MM.1S (cell line): ENCODE results near the gene GFM2.

Source experiments
- DNase-seq: peaks from one replicate; pipeline ENCODE4 v3.0.0-alpha.2; 2015
- H2AFZ ChIP-seq: fragments of 300-600 bp; sonication (generic); 2 replicates; pipeline ENCODE4 v1.6.0; 2016; ENCODE audit warnings: antibody characterized with exemption, low read length
- H3F3A ChIP-seq: fragments of 300-600 bp; sonication (generic); 2 replicates; pipeline ENCODE4 v1.6.1; 2016; ENCODE audit warnings: mild to moderate bottlenecking, antibody characterized with exemption, low read length, moderate library complexity, mixed read lengths; ENCODE audit not compliant: insufficient read depth
- H3K27ac ChIP-seq: fragments of 300-600 bp; sonication (generic); 2 replicates; pipeline ENCODE4 v1.5.1; 2016; ENCODE audit warnings: mild to moderate bottlenecking, low read length
- H3K27me3 ChIP-seq: fragments of 300-600 bp; sonication (generic); replicated peaks from 2 replicates; pipeline ENCODE4 v1.6.0; 2016; ENCODE audit warnings: low read length; ENCODE audit not compliant: insufficient read depth
- H3K36me3 ChIP-seq: fragments of 300-600 bp; sonication (generic); replicated peaks from 2 replicates; pipeline ENCODE4 v1.6.1; 2016; ENCODE audit warnings: mild to moderate bottlenecking, low read length, mixed read lengths; ENCODE audit not compliant: insufficient read depth
- H3K4me1 ChIP-seq: fragments of 300-600 bp; sonication (generic); 2 replicates; pipeline ENCODE4 v1.6.1; 2016; ENCODE audit warnings: low read length, mixed read lengths
- H3K4me2 ChIP-seq: fragments of 300-600 bp; sonication (generic); 2 replicates; pipeline ENCODE4 v1.6.0; 2016; ENCODE audit warnings: low read depth, low read length
- H3K4me3 ChIP-seq: fragments of 300-600 bp; sonication (generic); 2 replicates; pipeline ENCODE4 v1.5.1; 2016; ENCODE audit warnings: low read length, mixed read lengths
- H3K79me2 ChIP-seq: fragments of 300-600 bp; sonication (generic); 2 replicates; pipeline ENCODE4 v1.6.1; 2016; ENCODE audit warnings: mixed run types, low read length, mixed read lengths
- H3K9ac ChIP-seq: fragments of 300-600 bp; sonication (generic); 2 replicates; pipeline ENCODE4 v1.6.1; 2016; ENCODE audit warnings: low read length, mixed read lengths
- H3K9me2 ChIP-seq: fragments of 300-600 bp; sonication (generic); replicated peaks from 2 replicates; pipeline ENCODE4 v1.6.1; 2016; ENCODE audit warnings: mild to moderate bottlenecking, low read length, mixed read lengths; ENCODE audit not compliant: insufficient read depth
- H3K9me3 ChIP-seq: fragments of 300-600 bp; sonication (generic); replicated peaks from 2 replicates; pipeline ENCODE4 v1.6.1; 2016; ENCODE audit warnings: mild to moderate bottlenecking, low read length, mixed read lengths; ENCODE audit not compliant: insufficient read depth
- H4K20me1 ChIP-seq: fragments of 300-600 bp; sonication (generic); 2 replicates; pipeline ENCODE4 v1.6.1; 2016; ENCODE audit warnings: mild to moderate bottlenecking, low read length, moderate library complexity, mixed read lengths; ENCODE audit not compliant: insufficient read depth
- CTCF ChIP-seq: fragments of 300-600 bp; sonication (generic); IDR thresholded peaks from 2 replicates; pipeline ENCODE4 v1.5.1; 2016; ENCODE audit warnings: antibody characterized with exemption, low read length, mixed read lengths
- EZH2 ChIP-seq: fragments of 300-600 bp; sonication (generic); optimal IDR thresholded peaks from 2 replicates; pipeline ENCODE3; 2017; ENCODE audit warnings: low read depth, mild to moderate bottlenecking, antibody characterized with exemption, low read length, mixed read lengths
- EZH2phosphoT487 ChIP-seq: fragments of 300-600 bp; sonication (generic); IDR thresholded peaks from 2 replicates; pipeline ENCODE4 v1.6.1; 2018; ENCODE audit warnings: antibody characterized with exemption, low read length

GFM2 gene

GRCh38 chr5:74693191-74693590 lies 73.7 kb downstream of the GFM2 start:
- Histone ChIP-seq H3F3A (no peaks in the 10 kb centered on the region), H4K20me1 (no peaks in the 10 kb centered on the region)

GRCh38 chr5:74686962-74687751 lies 79.8 kb downstream of the GFM2 start:
- no peak for TF ChIP-seq CTCF
- no peak for TF ChIP-seq EZH2
- no peak for TF ChIP-seq EZH2phosphoT487
- no peak overlapping the region for H3K27ac ChIP-seq
- H2AFZ ChIP-seq, result no peak overlapping the region
- no peaks in the 10 kb centered on the region for H3K27me3 ChIP-seq
- H3F3A ChIP-seq, result no peaks in the 10 kb centered on the region
- H3K36me3 ChIP-seq, result no peaks in the 10 kb centered on the region
- H3K9me2 ChIP-seq, result no peaks in the 10 kb centered on the region
- H4K20me1 ChIP-seq, result no peaks in the 10 kb centered on the region
- H3K4me2 ChIP-seq, result peak overlapping the region; percentile 83; the same call in 1 of the 2 replicates
- H3K9ac ChIP-seq, result no peak overlapping the region
- no peak for DNase-seq
- H3K79me2 ChIP-seq, result peaks cover 31% of the 10 kb centered on the region
- no peaks in the 10 kb centered on the region for H3K9me3 ChIP-seq
- peaks cover 12% of the 10 kb centered on the region for H3K4me1 ChIP-seq
- H3K4me3 ChIP-seq, result no peak overlapping the region

More at GRCh38 chr5:74693191-74693590, 73.7 kb downstream of the GFM2 start:
- no peaks in the 10 kb centered on the region for H3K27me3 ChIP-seq
- H3K4me2 ChIP-seq, result no peak overlapping the region
- H3K36me3 ChIP-seq, result peaks cover 5% of the 10 kb centered on the region
- H3K9ac ChIP-seq, result no peak overlapping the region
- H3K27ac ChIP-seq, result no peak overlapping the region
- no peaks in the 10 kb centered on the region for H3K4me1 ChIP-seq
- no peaks in the 10 kb centered on the region for H3K9me3 ChIP-seq
- no peak overlapping the region for H3K4me3 ChIP-seq
- H3K79me2 ChIP-seq, result 0 out of 2 replicates have a peak, but pooled peaks cover 4% of the 10 kb centered on the region
- DNase-seq, result no peak
- TF ChIP-seq CTCF (no peak), EZH2 (no peak), EZH2phosphoT487 (no peak)
- no peak overlapping the region for H2AFZ ChIP-seq
- H3K9me2 ChIP-seq, result no peaks in the 10 kb centered on the region

GRCh38 chr5:74685979-74686631 lies 80.8 kb downstream of the GFM2 start:
- peak; percentile 21 for DNase-seq
- no peaks in the 10 kb centered on the region for H3K9me3 ChIP-seq
- no peaks in the 10 kb centered on the region for H4K20me1 ChIP-seq
- no peaks in the 10 kb centered on the region for H3K9me2 ChIP-seq
- peaks cover 31% of the 10 kb centered on the region for H3K79me2 ChIP-seq
- H3K27me3 ChIP-seq, result no peaks in the 10 kb centered on the region
- peak overlapping the region; percentile 67; the same call in 1 of the 2 replicates for H3K27ac ChIP-seq
- TF ChIP-seq CTCF, result no peak
- TF ChIP-seq EZH2phosphoT487, result no peak
- TF ChIP-seq EZH2, result no peak
- H3K36me3 ChIP-seq, result no peaks in the 10 kb centered on the region
- H3F3A ChIP-seq, result no peaks in the 10 kb centered on the region
- H3K4me3 ChIP-seq, result peak overlapping the region; percentile 73
- H3K4me1 ChIP-seq, result peaks cover 12% of the 10 kb centered on the region
- peak overlapping the region; percentile 83 for H3K4me2 ChIP-seq
- H2AFZ ChIP-seq, result peak overlapping the region; percentile 76
- peak overlapping the region; percentile 86 for H3K9ac ChIP-seq
